ENCODE measurements around the gene EEFSEC. TPM values are rescaled to one million over a fixed set of nuclear protein-coding genes. Genes with fewer than 3 reads are reported as not detected.

EEFSEC gene
- total and polyA plus RNA-seq, 2 of the 8 experiments (the other 6 are each of a cell fraction or from before 2014, with no cell fraction given), result 13.1 to 19.8 TPM

GRCh38 chr3:128190501-128190900 lies 37.2 kb downstream of the EEFSEC start:
- H2BK5ac ChIP-seq (ENCODE audit: low read depth, low read length), result no peak overlapping the region
- ChIA-PET POLR2A (ENCODE audit: partially characterized antibody) (no interaction called here), CTCF (ENCODE audit: partially characterized antibody) (interaction anchor here (0.6 kb wide), 1 partner anchor 8 kb away, joined by 3 read pairs; no protein-coding TSS in a partner anchor)
- H3K4me3 ChIP-seq (ENCODE audit: extremely low read depth in 1 of 4, insufficient read depth in 2 of 4, low read depth in 3 of 4, low read length in 4 of 4), result no peak overlapping the region
- FAIRE-seq (no peak), DNase-seq (ENCODE audit: low read depth in 1 of 2, low spot score in 2 of 2) (no peak)
- H2BK120ac ChIP-seq (replicated peaks; ENCODE audit: low read depth, low read length), result no peak overlapping the region
- no peaks in the 10 kb centered on the region for H3K9me3 ChIP-seq (ENCODE audit: insufficient read depth in 2 of 2, low read depth in 1 of 2, low read length in 1 of 2)
- TF ChIP-seq HDAC2 (IDR thresholded peaks at IDR 0.05; ENCODE audit: borderline replicate concordance in 1 of 2, low read depth in 2 of 2, low read length in 2 of 2) (no peak), CHD2 (IDR thresholded peaks at IDR 0.05; ENCODE audit: low read length) (no peak), GTF2F1 (IDR thresholded peaks at IDR 0.05; ENCODE audit: borderline replicate concordance, low read depth, low read length) (no peak)
- H4K20me1 ChIP-seq (replicated peaks in 1 of 2; ENCODE audit: control insufficient read depth in 1 of 2, insufficient read depth in 2 of 2, low read length in 2 of 2), result peaks cover 0 to 1% of the 10 kb centered on the region in 2 experiments
- H3K4ac ChIP-seq (replicated peaks; ENCODE audit: insufficient read length, low read depth, low read length), result no peak overlapping the region
- H3K79me2 ChIP-seq (ENCODE audit: control insufficient read depth in 1 of 2, insufficient read depth in 2 of 2, low read length in 2 of 2), result no peaks in the 10 kb centered on the region
- H3K79me1 ChIP-seq (ENCODE audit: low read depth, low read length), result no peaks in the 10 kb centered on the region; the same call in 1 of the 2 replicates
- H3K27me3 ChIP-seq (replicated peaks in 1 of 4; ENCODE audit: control insufficient read depth in 3 of 4, extremely low read depth in 1 of 4, insufficient read depth in 3 of 4, low read length in 3 of 4), result no peaks in the 10 kb centered on the region
- no peak overlapping the region for H3K23ac ChIP-seq (ENCODE audit: insufficient read length)
- no peak overlapping the region for H3K18ac ChIP-seq (ENCODE audit: extremely low read depth, low read length)
- H3K56ac ChIP-seq (replicated peaks; ENCODE audit: insufficient read length, low read depth, low read length), result no peak overlapping the region
- H2AFZ ChIP-seq (ENCODE audit: low read length), result no peak overlapping the region
- no peak overlapping the region for H3K14ac ChIP-seq (ENCODE audit: insufficient read length)
- peaks cover 3% of the 10 kb centered on the region; the same call in 1 of the 2 replicates for H3K23me2 ChIP-seq (ENCODE audit: low read depth, low read length)
- H3K4me1 ChIP-seq (replicated peaks in 1 of 4; ENCODE audit: control insufficient read depth in 3 of 4, insufficient read depth in 4 of 4, low read length in 3 of 4), result peaks cover 0 to 7% (median 4%) of the 10 kb centered on the region in 4 experiments; a peak in 4 of 7 replicates
- H2BK20ac ChIP-seq (ENCODE audit: low read length), result no peak overlapping the region
- no peak overlapping the region for H2BK15ac ChIP-seq (ENCODE audit: low read length)
- no peak overlapping the region for H4K5ac ChIP-seq (ENCODE audit: insufficient read length, low read depth, low read length)
- 6% methylated on average over 1 of the region's 1 CpG; no CpG with 5 or more reads in 1 of the 2 experiments for WGBS, 2 experiments (ENCODE audit: extremely low coverage in 1 of 2, insufficient coverage in 1 of 2, insufficient read length in 1 of 2, insufficient replicate concordance in 2 of 2, low coverage in 1 of 2, low lambda C conversion rate in 2 of 2, missing lambda C conversion rate in 1 of 2)
- no peak overlapping the region for H3K4me2 ChIP-seq (ENCODE audit: insufficient read depth in 1 of 2, low read depth in 2 of 2, low read length in 2 of 2)
- H2AK5ac ChIP-seq (ENCODE audit: low read depth, low read length), result no peak overlapping the region
- H3K36me3 ChIP-seq (ENCODE audit: control insufficient read depth in 2 of 4, insufficient read depth in 4 of 4, low read length in 3 of 4), result no peaks in the 10 kb centered on the region
- H4K91ac ChIP-seq (replicated peaks; ENCODE audit: insufficient read length, low read length), result no peak overlapping the region
- no peak overlapping the region for H3K27ac ChIP-seq (ENCODE audit: low read depth, low read length)
- H2BK12ac ChIP-seq (ENCODE audit: low read depth, low read length), result no peak overlapping the region
- H4K8ac ChIP-seq (ENCODE audit: extremely low read depth, insufficient read depth, low read length), result no peak overlapping the region
- H3K9ac ChIP-seq (replicated peaks in 1 of 4; ENCODE audit: extremely low read depth in 1 of 4, low read depth in 3 of 4, low read length in 3 of 4), result no peak overlapping the region
